ENCODE data around the gene SEC23A.

DNA sequence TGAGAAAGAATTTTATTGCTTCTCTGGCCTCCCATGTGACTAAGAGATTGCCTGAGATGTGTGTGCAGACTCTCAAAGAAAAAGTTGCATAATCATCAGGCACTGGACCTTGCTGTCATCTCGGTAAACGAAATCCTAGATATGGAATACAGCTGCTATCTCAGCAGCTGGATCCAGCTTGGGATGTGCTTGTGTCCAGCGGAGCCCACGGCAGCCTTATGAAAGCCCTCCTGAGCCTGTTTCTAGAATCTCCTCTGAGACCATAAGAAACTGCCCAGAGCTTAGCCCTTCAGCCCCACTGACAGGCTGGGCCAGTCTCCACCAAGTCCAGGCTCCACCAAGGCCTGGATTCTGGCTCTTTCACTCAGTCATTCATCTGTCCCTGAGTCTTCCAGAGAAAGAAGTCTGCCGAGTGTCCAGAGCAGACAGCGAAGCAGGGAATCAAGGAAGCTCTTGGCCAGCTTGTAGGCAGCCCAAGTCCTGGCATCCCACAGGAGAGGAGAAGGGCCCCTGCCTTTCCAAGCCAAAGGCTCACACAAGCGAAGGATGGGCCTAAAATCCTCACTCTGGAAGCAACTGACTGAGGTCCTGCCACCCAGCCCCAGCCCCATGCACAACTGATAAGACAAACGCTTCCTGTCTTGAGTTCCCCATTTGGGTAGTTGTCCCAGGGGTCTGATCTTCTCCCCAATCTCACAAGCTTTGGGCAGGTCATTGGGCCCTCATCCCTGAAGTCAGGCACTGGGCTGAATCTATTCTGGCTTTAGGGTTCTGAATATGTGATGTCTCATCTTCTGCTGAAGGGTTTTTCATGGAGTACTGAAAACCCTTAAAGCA is 97.8 kb downstream of the SEC23A start:
- TF ChIP-seq, protein P1, sequence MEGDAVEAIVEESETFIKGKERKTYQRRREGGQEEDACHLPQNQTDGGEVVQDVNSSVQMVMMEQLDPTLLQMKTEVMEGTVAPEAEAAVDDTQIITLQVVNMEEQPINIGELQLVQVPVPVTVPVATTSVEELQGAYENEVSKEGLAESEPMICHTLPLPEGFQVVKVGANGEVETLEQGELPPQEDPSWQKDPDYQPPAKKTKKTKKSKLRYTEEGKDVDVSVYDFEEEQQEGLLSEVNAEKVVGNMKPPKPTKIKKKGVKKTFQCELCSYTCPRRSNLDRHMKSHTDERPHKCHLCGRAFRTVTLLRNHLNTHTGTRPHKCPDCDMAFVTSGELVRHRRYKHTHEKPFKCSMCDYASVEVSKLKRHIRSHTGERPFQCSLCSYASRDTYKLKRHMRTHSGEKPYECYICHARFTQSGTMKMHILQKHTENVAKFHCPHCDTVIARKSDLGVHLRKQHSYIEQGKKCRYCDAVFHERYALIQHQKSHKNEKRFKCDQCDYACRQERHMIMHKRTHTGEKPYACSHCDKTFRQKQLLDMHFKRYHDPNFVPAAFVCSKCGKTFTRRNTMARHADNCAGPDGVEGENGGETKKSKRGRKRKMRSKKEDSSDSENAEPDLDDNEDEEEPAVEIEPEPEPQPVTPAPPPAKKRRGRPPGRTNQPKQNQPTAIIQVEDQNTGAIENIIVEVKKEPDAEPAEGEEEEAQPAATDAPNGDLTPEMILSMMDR (IDR thresholded peaks at IDR 0.05; ENCODE audit: borderline replicate concordance, extremely low read depth, low read length, poor library complexity, severe bottlenecking): no peak
- TF ChIP-seq EZH2 (IDR thresholded peaks at IDR 0.05; ENCODE audit: borderline replicate concordance, low read depth, low read length, severe bottlenecking): no peak
